ENCODE results near the gene GNG3.
"Not testable (repeated sequence)": the region's sequence is repeated elsewhere in the genome, so short reads cannot be mapped to it uniquely, and the experiment has no call there.

The GNG3 gene

DNA sequence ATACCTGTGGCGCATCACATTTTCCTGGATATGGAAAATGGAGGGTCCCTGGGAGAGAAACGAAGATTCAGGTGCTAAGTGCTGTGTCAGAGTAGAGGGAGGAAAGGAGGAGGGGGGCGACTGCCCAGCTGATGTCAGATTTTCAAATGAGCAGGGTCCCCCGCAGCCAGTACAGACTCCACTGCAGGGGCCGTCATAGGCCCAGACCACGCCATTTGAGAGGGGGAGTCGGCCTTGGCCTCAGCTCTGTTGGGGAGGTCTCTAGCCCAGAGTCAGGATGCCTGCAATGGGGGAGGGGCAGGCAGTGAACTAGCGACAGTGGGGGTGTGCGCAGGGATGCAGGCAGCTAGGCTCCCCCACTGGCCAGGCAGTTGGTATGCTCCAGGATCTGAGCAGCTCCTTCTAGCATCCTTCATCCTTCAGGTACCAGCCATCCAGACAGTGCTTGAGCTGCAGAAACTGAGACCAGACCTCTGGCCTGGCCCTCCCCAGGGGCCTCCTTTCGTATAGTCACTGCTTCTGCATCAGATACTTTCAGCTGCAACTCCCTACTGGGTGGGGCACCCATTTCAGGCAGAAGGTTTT is at the start of gene GNG3, which contains the start of gene BSCL2:
GNG3 (plus strand) TSS at position 400 of the 585 bp plus-strand sequence. CDS start 620 bp downstream, outside the sequence.
BSCL2 (minus strand) TSS at position 148 of the 585 bp plus-strand sequence. CDS start 229 bp downstream, outside the sequence.
- DNase-seq = no peak

DNA sequence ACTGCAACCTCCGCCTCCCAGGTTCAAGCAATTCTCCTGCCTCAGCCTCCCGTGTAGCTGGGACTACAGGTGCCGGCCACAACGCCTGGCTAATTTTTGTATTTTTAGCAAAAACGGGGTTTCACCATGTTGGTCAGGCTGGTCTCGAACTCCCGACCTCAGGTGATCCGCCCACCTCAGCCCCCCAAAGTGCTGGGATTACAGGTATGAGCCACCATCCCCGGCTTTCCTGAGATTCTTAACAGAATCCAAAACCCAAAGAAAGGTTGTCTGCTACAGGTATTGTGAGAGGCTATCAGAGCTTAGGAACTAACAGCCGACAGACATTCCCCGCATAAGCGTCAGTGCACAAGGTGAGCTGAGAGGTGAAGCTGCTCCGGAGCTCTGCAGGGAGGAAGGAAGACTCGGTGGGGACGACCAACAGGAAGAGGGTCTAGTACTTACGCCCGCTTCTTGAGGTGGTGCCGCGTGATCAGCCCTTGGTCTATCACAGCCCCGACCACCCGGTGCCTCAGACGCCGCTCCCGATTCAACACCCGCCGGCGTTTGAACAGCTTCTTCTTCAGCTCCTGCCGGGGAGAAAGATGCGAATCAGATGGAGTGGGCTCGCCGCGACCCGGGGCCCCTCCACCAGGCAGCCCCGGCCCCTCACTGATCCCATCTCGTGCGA is 42.9 kb upstream of the GNG3 start:
- peak; percentile 33 for DNase-seq

DNA sequence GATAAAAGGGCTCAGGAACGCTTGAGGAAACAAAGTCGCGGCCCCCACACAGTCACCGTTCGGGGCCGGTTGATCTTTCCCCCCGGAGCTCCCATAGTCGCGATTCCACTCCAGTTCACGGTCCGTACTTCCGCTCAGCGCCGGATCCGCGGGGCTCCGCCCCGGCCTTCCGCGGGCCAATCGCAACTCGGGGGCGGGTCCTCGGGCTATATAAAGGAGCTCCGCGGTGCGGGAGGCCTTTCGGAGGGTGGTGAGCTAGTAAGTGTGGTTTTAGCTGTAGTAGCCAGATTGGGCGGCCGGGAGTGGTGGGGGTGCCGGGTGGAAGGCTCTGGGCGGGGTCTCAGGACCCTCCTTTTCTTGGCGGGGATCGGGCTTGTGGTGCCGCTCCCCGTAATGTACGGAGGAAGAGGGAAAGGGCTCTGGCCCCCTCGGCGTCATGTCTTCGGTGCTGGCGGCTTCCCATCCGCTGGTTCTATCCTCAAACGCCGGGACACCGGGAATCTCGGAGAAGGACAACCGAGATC is 42.3 kb upstream of the GNG3 start, which contains the start of the genes C11orf98 and CSKMT:
C11orf98 (minus strand) TSS at position 136 of the 524 bp plus-strand sequence; CDS start at position 95, 41 bp downstream.
CSKMT (plus strand) TSS at position 238 of the 524 bp plus-strand sequence. CDS start 568 bp downstream, outside the sequence.
- peak; percentile 91 for DNase-seq

DNA sequence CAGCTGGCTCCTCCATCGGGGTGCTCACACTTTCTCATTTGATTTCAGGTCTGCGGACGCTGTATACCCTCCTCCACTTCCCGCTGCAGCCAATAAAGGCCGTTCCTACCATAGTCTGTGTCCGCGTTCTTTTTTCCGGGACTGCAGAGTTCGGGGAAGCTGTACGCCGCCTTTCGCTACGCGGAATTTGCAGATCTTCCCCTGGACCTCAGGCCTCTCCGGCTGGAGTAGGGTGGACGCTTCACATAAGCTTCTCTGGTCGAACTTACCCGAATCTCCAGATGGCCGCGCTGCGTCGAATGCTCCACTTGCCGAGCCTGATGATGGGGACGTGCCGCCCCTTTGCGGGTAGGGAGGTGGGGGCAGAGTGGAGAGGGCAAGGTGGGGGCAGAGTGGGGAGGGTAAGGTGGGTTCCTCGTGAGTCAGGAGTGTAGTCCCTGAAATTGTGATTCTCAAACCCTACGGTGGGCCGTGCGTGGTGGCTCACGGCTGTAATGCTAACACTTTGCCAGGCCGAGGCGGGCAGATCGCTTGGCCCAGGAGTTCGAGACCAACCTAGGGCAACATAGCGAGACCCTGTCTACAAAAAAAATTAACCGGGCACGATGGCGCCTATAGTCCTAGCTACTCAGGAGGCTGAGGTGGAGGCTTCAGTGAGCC is 41.7 kb upstream of the GNG3 start:
- peak; percentile 59 for DNase-seq

DNA sequence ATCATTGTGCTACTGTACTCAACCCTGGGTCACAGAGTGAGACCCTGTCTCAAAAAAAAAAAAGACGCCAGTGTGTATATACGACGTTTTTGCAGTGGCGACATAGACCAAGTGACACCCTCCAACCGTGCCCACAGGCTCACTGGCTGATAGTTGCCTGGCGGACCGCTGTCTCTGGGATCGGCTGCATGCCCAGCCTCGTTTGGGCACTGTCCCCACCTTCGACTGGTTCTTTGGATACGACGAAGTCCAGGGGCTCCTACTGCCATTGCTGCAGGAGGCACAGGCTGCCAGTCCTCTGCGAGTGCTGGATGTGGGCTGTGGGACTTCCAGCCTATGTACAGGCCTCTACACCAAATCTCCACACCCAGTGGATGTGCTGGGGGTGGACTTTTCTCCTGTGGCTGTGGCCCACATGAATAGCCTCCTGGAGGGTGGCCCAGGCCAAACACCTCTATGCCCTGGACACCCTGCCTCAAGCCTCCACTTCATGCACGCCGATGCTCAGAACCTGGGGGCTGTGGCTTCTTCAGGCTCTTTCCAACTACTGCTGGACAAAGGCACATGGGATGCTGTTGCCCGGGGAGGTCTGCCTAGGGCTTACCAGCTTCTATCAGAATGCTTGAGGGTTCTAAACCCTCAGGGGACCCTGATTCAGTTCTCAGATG is 41.1 kb upstream of the GNG3 start:
- no peak for DNase-seq

DNA sequence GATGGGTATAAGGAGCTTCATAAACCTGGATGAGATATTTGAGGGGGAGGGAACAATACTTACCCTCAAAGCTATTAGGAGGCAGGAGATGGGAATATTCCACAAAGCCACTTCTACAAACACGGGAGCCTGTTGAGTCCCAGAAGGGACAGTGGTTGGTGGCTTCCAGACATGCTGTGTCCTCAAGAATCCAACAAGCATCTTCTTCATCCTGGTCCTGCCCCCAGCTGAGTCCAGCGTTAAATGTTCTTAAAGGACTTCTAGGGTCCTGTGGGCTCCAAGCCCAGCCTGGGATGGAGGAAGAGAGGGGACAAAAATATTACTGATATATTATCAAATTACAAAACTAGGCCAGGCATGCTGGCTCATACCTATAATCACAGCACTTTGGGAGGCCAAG is 40.0 kb upstream of the GNG3 start:
- DNase-seq = no peak

DNA sequence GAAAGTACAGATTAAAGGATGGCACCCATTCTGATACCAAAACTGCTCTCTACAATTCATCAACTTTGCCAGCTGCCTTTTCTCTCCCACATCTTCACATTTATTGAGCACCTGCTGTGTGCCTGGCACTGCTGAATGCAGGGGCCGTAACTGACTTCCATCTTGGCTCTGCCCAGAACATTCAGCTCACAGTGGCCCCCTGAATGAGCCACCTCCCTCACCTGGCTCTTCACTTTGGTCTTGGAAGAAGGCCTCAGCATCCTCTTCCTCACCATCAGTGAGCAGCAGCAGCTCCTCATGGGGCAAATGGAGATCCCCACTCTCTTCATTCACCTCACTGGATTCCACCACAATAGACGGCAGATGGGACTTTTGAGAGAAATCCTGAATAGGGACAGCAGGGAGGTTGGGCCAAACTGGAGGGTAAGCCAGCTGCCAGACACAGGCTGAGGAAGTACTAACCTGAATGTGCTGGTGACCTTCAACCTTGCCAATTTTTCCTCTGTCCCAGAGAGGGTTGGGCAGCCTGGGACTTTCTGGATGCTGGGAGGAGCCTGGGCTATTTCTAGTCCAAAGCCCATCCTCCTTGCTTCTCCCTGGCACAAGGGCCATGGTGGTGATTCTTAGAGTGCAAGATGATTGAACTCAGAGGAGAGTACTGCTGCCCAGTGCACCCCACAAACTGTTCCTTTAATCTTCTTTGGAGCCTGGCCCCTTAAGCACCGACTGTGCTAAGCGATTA is 37.9 kb upstream of the GNG3 start:
- DNase-seq = no peak

DNA sequence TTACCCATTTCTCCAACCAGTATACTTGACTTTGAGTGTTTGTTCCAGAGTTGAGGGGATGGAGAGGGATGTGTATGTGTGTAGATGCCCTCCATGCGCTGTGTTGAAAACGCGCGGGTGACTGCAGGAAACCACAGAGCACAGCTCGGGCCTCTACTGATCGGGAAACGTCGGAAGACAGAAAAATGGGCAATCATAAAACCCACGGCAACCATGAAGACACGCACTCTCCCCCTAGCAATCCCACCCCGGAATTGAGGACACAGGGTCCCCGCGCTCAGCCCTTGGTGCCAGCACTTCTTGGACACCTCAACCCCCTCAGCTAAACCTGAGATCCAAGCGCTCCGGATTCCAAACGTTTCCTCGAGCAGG is 36.3 kb upstream of the GNG3 start:
- no peak for DNase-seq

DNA sequence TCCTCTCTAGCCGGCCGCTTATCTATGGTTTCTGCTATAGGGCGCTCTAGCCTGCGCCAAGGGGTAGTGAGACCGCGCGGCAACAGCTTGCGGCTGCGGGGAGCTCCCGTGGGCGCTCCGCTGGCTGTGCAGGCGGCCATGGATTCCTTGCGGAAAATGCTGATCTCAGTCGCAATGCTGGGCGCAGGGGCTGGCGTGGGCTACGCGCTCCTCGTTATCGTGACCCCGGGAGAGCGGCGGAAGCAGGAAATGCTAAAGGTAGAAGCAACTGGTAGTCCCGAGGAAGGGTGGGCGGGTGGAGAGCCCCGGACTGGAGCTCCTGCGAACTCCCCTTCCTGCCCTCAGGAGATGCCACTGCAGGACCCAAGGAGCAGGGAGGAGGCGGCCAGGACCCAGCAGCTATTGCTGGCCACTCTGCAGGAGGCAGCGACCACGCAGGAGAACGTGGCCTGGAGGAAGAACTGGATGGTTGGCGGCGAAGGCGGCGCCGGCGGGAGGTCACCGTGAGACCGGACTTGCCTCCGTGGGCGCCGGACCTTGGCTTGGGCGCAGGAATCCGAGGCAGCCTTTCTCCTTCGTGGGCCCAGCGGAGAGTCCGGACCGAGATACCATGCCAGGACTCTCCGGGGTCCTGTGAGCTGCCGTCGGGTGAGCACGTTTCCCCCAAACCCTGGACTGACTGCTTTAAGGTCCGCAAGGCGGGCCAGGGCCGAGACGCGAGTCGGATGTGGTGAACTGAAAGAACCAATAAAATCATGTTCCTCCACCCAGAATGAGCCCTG is 35.7 kb upstream of the GNG3 start, which contains the start of the genes LBHD1 and UQCC3:
LBHD1 (minus strand) TSS at position 660 of the 782 bp plus-strand sequence. CDS start 2,236 bp downstream, outside the sequence.
UQCC3 (plus strand) TSS at position 66 of the 782 bp plus-strand sequence; CDS start at position 139, 73 bp downstream.
- DNase-seq = peak; percentile 87

DNA sequence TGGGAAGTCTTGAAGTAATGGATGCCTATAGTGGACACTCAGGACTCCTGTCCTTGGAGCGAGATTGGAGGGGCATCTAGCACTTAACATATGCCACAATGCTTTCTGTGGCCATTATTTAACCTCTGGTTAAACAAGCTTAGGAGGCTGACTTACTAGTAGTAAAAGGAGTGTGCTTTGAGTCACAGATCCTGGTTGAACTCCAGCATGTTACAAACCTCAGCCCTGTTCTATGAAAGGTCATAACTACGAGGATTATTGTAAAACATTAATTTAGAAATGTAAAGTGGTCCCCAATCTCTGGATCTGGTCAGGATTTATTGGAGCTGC is 34.3 kb upstream of the GNG3 start:
- DNase-seq = no peak

DNA sequence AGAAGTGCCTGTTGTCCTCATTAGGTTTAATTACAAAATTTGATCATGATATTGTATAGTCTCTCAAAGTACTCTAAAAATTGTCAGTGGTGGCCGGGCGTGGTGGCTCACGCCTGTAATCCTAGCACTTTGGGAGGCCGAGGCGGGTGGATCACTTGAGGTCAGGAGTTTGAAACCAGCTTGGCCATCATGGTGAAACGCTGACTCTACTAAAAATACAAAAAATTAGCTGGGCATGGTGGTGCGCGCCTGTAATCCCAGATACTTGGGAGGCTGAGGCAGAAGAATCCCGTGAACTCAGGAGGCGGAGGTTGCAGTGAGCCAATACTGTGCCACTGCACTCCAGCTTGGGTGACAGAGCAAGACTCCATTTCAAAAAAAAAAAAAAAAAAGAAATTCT is 32.1 kb upstream of the GNG3 start:
- DNase-seq = not testable (repeated sequence)

DNA sequence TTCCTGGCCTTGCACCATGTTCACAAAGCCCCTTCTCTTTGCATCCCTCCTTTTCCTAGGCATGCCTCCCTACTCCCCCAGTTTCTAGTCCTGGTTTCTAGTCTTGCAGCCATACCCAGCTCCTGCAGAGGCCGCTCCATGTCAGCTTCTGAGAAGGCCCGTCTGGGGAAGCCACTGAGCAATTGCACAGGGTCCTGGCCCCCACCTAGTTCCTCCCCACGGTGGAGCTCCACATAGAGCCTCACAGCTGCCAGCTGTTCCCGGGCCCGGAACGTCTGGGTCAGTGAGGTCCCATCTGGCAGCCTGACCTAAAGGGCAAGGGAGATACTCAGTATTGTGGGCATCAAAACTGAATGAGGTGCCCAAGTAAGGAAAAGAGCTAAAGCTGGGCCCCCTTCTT is 30.8 kb upstream of the GNG3 start:
- no peak for DNase-seq

DNA sequence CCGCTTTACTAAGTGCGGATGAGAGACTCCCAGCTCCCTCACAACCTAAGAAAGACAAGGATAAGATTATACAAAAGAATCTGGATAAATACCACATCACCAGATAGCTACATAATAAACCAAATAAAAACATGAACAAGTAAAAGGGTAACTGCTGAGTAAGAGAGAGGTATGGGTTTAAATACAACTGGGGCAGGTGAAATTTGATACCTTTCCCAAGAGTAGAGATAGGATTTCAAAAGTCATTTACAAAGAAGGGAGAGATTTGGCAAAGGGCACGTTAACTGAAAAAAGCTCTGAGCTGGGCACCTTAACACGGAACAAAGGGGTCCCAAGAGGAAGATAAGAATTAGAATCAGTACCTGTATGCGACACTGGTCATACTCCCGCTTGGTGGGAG is 30.3 kb upstream of the GNG3 start:
- DNase-seq = no peak

DNA sequence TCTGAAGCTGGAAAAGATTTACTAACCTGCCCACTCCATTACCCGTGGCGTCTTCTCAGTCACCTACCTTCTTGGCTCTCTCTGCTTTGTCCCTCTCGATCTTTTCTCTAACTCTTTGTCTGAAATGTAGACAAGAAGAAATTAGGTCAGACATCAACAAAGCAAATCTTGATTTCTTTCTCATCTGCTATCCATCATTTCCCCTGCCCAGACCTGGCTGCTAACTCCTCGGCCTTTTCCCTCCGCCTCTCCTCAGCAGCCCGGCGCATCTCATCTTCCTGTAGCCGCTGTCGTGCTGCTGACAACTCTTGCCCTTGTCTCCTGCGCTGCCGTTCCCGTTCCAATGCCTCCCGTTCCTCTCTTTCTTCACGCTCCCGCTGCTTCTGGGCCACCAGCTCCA is 29.8 kb upstream of the GNG3 start:
- DNase-seq = no peak

DNA sequence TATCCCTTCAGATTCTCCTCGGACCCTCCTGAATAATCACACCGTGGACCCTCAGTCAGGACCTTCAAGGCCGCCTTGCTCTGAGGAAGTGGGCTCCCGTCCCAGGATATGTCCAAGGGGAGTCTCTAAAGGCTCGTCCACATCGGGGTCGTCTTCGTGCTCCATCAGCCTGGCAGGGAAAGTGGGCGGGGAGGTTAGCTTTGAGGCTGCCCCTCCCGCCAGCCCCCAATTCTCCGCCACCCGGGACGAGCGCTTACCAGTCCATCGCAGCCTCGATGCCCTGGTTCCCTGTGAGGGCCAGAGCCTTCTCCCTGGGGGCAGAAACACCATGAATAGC is 29.1 kb upstream of the GNG3 start:
- no peak for DNase-seq

DNA sequence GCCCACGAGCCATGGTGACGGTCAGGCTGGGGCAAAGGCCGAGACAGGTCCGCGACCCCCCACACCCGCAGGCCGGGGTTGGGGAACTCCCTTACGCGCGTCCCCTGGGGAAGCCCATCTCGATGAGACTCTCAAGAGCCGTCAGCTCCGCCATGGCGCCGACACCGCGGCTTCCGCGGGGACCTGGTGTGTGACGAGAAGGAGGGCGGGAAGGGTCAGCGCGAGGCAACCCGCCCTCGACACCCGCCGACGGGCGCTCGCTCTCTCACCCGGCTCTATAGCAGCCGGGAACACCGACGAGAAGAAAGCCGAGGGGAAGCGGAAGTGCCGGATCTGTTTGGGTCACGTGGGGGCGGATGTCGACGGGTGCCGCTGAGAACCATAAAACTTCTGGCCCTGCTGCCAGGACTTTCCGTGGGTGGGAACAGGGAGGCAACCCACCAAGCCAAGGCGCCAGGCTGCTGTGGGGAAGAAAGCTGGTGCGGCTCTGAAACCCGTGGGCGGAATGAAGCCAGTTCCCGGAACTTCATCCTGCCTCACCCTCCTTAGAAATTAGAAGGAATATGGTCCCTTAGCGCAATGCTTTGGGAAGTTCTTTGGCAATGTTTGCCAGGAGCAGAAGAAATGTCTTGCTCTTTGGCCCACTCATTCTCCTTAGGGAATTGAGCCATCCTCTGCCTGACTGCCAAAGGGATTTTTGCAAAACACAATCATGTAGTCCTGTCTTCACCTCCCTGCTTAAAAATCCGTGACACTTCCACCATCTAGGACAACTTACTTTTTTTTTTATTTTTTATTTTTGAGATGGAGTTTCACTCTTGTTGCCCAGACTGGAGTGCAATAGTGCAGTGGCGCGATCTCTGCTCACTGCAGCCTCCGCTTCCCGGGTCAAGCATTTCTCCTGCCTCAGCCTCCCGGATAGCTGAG is 28.4 kb upstream of the GNG3 start, which contains the start of gene UBXN1:
UBXN1 (minus strand) TSS at position 304 of the 927 bp plus-strand sequence; CDS start at position 154, 150 bp downstream.
- peak; percentile 85 for DNase-seq

DNA sequence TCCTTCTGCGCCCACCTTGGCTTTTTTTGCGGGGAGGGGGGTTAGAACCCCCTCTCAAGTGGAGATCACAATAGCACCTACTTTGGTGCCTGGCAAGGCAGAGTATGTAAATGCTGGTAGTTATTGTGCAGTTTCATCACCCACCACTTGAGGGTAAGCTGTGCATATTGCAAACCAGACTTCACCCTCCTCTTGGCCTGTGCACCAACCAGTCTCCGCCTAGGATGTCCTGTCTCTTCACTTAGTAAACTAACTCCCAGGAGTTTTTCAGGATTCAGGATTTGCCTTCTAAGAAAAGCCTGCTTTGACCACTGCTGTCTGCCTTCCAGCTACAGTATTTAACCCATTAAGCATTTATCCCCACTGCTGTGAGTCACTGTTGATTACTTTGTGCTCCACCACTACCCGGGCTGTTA is 26.6 kb upstream of the GNG3 start:
- peak; percentile 79 for DNase-seq

DNA sequence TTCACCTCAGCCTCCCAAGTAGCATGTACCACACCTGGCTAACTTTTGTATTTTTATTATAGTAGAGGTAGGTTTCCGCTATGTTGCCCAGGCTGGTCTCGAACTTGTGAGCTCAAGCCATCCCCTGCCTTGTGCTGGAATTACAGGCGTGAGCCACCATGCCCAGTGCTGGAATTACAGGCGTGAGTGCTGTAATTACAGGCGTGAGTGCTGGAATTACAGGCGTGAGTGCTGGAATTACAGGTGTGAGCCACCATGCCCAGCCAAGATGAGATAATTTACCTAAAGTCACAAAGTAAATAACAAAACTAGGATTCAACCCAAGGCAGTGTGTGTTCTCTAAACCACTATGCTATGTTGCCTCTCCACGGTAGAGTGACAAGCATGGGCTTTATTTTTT is 25.0 kb upstream of the GNG3 start:
- DNase-seq = no peak

DNA sequence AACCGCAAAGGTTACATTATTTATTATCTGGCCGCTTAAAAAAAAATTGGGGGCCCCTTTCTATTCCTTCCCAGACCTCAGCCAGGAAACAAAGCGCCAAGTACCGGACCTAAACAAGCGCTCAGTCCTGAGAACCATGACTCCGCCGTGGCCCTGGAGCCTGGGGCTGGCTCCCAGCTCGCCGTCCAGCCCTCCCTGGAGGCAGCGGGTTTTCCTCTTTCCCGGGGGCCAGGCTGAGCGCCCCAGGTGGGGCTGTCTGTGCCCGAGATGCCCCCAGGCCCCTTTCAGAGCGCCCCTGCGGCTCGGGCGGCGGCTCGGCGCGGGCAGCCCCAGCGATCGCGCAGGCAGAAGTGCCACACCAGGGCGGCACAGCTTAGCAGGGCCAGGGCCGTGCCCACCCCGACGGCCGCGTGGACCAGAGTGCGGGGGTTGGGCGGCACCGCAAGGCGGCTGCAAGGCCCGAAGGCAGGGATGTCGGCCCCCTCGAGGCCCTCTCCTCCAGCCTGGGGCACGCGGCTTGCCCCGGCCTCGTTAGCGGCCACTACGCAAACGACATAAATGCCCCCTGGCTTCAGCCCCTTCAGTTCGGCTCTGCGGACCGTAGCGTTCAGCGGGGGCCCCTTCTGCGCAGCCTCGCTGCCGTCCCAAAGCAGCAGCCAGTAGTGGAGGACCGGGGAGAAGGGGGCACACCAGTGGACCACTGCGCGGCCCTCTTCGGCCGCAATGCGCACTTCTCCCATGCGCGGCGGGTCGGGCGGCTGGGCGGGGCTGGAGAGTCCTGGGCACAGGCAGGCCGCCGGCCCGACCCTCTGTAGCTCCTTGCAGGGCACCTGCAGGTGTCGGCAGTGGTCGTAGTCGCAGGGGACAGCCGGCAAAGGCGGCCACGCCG is 19.7 kb upstream of the GNG3 start:
- no peak for DNase-seq

Data from HCEC 1CT (cell line).